ENCODE results near the gene GSTA4. TPM values are rescaled to one million over a fixed set of nuclear protein-coding genes. Genes with fewer than 3 reads are reported as not detected.

GSTA4 gene
- total and polyA plus RNA-seq, 12 donors: 144 to 1,199 (median 353) TPM

- no peak for TF ChIP-seq POLR2A (IDR thresholded peaks at IDR 0.05)
- TF ChIP-seq CTCF (IDR thresholded peaks at IDR 0.05): no peak
- no peak overlapping the region for H3K27ac ChIP-seq
- no peaks in the 10 kb centered on the region for H3K27me3 ChIP-seq
- H3K4me1 ChIP-seq (replicated peaks in 1 of 2): peaks cover 3 to 4% of the 10 kb centered on the region in 2 donors
- DNase-seq: no peak
- H3K4me3 ChIP-seq: no peak overlapping the region
- intact Hi-C loops (cut with DNase I): no loop called here
- H3K9me3 ChIP-seq (replicated peaks in 1 of 3): no peaks in the 10 kb centered on the region
- H3K36me3 ChIP-seq (replicated peaks in 1 of 2): peaks cover 0 to 80% of the 10 kb centered on the region in 2 donors
- 63 to 89% (median 80%) methylated on average over 2 of the region's 2 CpGs for WGBS, 4 donors
Observed at GRCh38 chr6:53005663-53006250, 10.7 kb upstream of the GSTA4 start.

GRCh38 chr6:52999456-52999855 is 4.4 kb upstream of the GSTA4 start:
- WGBS, 4 donors: 85 to 92% (median 90%) methylated on average over 6 of the region's 6 CpGs
- Histone ChIP-seq H3K27me3 (no peaks in the 10 kb centered on the region), H3K9me3 (replicated peaks in 1 of 3) (no peaks in the 10 kb centered on the region), H3K36me3 (replicated peaks in 1 of 2) (peaks cover 0 to 23% of the 10 kb centered on the region in 2 donors), H3K27ac (no peak overlapping the region), H3K4me1 (replicated peaks in 1 of 2) (peaks cover 4 to 11% of the 10 kb centered on the region in 2 donors), H3K4me3 (no peak overlapping the region)
- DNase-seq: no peak
- intact Hi-C loops (cut with DNase I): loop anchor here in 1 of 2 donors (5.0 kb wide), 1 partner anchor 68 kb away; the partner anchor contains the start of gene FBXO9
- TF ChIP-seq CTCF (IDR thresholded peaks at IDR 0.05) (no peak), POLR2A (IDR thresholded peaks at IDR 0.05) (no peak)

- Histone ChIP-seq H3K4me1 (replicated peaks in 1 of 2) (peaks cover 0 to 8% of the 10 kb centered on the region in 2 donors), H3K4me3 (no peak overlapping the region), H3K36me3 (replicated peaks in 1 of 2) (peaks cover 0 to 15% of the 10 kb centered on the region in 2 donors), H3K27ac (no peak overlapping the region), H3K9me3 (replicated peaks in 1 of 3) (no peaks in the 10 kb centered on the region), H3K27me3 (no peaks in the 10 kb centered on the region)
- TF ChIP-seq POLR2A (IDR thresholded peaks at IDR 0.05) (no peak), CTCF (IDR thresholded peaks at IDR 0.05) (no peak)
- 88 to 93% (median 90%) methylated on average over 4 of the region's 4 CpGs for WGBS, 4 donors
- intact Hi-C loops (cut with DNase I): loop anchor here in 1 of 2 donors (5.0 kb wide), 1 partner anchor 69 kb away; the partner anchor contains the start of gene FBXO9
- DNase-seq: no peak
Observed at GRCh38 chr6:52998603-52999002, 3.5 kb upstream of the GSTA4 start.

- H3K27me3 ChIP-seq: no peaks in the 10 kb centered on the region
- TF ChIP-seq CTCF (IDR thresholded peaks at IDR 0.05) (no peak), POLR2A (IDR thresholded peaks at IDR 0.05) (no peak)
- peaks cover 11 to 23% of the 10 kb centered on the region in 2 donors for H3K4me1 ChIP-seq (replicated peaks in 1 of 2)
- DNase-seq: peak; percentile 39 to 87 (median 48)
- H3K9me3 ChIP-seq (replicated peaks in 1 of 3): no peaks in the 10 kb centered on the region
- H3K36me3 ChIP-seq (replicated peaks in 1 of 2): no peaks in the 10 kb centered on the region
- intact Hi-C loops (cut with DNase I): loop anchor here in 1 of 2 donors (5.0 kb wide), 1 partner anchor 71 kb away; the partner anchor contains the start of gene FBXO9
- WGBS, 4 donors: 17 to 36% (median 22%) methylated on average over 21 of the region's 21 CpGs
- peak overlapping the region in 4 of 5 donors; percentile 49 to 95 (median 94) for H3K27ac ChIP-seq
- H3K4me3 ChIP-seq: peak overlapping the region in 1 of 4 donors; percentile 37
Observed at GRCh38 chr6:52995913-52996645, 995 bp upstream of the GSTA4 start.
